Loucy (cell line): ENCODE data around the gene ATF1.

Experiments
- EZH2phosphoT487 ChIP-seq: fragments of 200-600 bp; IDR thresholded peaks from 2 replicates; pipeline ENCODE4 v1.6.1; 2018; ENCODE audit warnings: antibody characterized with exemption, mild to moderate bottlenecking, moderate library complexity, borderline replicate concordance
- TF ChIP-seq, protein P1 (sequence below): fragments of 200-600 bp; sonication (generic); conservative IDR thresholded peaks from 2 replicates; pipeline ENCODE4 v1.5.1; 2014; ENCODE audit warnings: mild to moderate bottlenecking, antibody characterized with exemption, low read length

DNA sequence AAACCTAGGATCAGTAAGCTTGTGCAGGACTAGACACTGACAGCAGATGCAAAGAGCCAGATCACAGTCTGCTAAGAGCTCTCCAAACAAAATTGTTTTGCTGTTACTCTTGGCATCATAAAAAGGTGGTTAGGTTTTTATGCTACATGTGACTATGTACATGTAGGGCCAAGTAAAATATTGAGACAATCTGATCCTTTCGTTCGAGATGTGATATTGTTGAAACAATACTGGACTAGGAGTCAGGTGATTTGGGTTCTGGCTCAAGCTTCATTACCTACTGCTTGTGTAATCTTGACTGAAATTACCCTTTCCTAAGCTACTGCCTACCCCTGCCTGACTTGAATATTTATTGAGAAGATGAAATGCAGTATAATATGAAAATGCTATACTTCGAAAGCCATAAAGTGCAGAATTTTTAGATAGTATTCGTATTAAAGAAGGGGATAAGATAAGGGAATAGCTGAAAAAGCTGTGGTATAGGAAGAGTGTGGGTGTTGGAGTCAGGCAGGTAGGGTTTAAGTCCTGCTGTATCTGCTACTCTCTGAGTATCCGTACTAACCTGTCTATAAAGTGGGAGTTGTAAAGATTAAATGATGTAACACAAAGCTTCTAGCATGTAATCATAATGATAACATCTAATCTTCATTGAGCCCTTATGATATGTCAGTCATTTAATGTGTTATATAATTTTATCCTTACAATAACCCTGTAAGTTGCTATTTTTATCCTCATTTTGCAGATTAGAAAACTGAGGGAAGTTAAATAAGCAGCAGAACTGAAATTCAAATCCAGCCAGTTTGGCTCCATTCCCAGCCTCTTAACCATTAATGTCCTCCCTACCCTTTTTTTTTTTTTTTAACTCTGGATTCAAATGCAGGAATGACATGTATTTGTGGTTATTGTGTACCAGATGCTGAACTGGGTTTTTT lies 38.6 kb upstream of the ATF1 start:
- TF ChIP-seq, protein P1, sequence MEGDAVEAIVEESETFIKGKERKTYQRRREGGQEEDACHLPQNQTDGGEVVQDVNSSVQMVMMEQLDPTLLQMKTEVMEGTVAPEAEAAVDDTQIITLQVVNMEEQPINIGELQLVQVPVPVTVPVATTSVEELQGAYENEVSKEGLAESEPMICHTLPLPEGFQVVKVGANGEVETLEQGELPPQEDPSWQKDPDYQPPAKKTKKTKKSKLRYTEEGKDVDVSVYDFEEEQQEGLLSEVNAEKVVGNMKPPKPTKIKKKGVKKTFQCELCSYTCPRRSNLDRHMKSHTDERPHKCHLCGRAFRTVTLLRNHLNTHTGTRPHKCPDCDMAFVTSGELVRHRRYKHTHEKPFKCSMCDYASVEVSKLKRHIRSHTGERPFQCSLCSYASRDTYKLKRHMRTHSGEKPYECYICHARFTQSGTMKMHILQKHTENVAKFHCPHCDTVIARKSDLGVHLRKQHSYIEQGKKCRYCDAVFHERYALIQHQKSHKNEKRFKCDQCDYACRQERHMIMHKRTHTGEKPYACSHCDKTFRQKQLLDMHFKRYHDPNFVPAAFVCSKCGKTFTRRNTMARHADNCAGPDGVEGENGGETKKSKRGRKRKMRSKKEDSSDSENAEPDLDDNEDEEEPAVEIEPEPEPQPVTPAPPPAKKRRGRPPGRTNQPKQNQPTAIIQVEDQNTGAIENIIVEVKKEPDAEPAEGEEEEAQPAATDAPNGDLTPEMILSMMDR: no peak
- TF ChIP-seq EZH2phosphoT487: no peak
